ENCODE data around the gene MKLN1. TPM values are rescaled to one million over a fixed set of nuclear protein-coding genes. Genes with fewer than 3 reads are reported as not detected.
A peak's percentile ranks its signal among the peaks of the same experiment; 100 is the strongest.

MKLN1 gene
- total RNA-seq, 1 experiment from 2014 or later: 55.6 TPM

DNA sequence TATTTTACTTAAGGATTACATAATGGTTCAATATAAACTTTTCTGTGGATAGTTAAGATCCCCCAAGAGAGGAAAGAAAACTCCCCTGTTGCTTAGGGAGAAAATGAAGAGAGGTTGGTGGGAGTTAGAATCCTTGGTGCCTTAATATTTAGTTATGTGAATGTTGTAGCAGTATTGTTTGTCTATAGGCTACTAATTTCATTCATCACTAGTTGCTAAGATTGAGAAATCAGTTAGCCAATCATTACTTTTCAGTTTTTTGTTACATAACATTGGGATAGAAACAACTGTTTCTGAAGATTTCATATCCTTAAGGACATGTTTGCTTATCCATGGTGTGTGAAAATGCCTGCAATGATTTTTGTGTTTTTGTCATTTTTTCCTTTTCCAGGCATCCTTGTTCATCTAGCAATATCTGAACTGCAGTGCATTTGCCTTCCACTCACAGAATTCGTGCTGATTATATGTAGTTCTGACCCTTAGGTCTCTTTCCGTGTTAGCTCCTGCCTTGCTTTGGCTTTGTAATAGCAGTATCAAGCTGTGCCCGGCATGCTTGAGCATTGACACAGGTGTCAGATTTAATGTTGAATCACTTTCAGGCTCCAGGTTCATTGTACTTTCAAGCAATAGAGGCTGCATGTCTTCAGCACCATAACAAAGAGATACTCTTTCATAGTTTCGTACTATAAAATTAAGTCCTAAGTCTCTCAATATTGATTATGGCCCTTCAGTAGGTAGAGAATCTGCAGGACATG, 143.8 kb downstream of the MKLN1 start:
- DNase-seq (ENCODE audit: low read depth, low spot score): no peak
- in situ Hi-C loops (cut with HindIII; ENCODE audit: low pct_unique_long_range_greater_than_20kb, low sequenced_read_pairs): no loop called here

DNA sequence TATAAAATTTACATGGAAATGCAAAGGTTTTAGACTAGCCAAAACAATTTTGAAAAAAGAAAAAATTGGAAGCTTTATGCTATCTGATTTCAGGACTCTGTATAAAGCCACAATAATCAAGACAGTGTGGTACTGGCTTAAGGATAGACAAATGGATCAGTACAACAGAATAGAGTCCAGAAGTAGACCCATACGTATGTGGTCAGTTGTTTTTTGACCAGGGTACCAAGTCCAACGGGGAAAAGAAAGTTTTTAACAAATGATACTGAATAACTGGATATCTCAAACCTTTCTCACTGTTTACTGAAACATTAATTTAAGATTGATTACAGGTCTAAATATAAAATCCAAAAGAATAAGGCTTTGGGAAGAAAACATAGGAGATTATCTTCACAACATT, 149.1 kb downstream of the MKLN1 start:
- in situ Hi-C loops (cut with HindIII; ENCODE audit: low pct_unique_long_range_greater_than_20kb, low sequenced_read_pairs): no loop called here
- DNase-seq (ENCODE audit: low read depth, low spot score): no peak

DNA sequence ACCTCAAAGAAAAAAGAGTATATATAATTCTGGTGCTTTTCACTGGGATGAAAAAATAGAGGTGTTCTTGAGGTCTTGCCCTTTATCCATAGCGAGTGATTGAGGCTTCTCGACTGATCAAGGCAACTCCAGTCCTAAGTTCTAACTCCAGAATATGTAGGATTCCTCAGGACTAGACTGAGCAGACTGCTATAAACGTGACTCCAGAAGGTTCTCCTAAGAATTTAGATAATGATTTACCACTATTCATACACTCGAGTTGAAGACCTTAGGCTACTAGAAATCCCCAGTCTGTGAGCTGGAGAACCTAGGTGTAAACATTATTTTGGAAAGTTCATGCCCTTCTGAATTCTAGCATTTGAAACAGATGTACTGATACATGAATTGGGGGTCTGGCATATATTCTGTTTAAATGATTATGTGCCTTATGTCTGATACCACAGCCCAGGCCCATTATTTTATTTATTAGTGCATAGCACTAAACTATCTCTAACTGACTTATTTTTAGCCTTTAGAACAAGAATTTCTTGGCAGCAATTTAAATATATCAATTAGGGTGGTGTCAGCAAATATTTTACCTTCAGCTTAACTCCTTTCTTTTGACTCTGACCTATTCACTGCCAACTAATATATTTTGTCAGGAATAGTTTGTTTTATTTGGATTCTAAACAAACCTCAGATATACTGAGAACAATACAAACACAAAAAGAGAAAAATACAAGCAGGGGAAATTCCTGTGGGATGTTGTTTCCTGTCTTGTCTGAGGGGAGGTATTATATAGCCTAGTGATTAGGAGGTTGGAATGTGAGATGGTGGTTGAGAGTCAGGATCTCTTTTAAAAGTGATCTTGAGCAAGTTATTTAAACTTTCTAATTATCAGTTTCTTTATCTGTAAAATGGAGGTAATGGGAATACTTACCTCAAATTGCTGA, 153.0 kb downstream of the MKLN1 start:
- peak; percentile 34 for DNase-seq (ENCODE audit: low read depth, low spot score)
- in situ Hi-C loops (cut with HindIII; ENCODE audit: low pct_unique_long_range_greater_than_20kb, low sequenced_read_pairs): no loop called here

DNA sequence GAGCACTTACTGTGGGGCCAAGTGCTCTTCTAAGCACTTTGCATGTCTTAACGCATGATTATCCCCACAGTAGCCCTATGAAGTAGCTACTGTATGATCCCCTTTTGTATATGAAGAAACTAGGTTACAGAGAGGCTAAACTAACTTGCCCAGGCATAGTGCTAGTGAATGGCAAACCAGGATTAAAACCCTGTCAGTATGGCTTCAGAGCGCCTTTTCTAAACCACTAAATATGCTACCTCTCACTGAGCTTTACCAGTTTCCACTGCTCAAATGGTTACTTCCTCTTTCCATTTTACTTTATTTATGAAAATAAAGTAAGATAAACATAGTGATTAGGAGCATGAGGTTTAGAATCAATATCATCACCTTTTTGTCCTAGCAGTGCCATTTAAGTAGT, 155.1 kb downstream of the MKLN1 start:
- in situ Hi-C loops (cut with HindIII; ENCODE audit: low pct_unique_long_range_greater_than_20kb, low sequenced_read_pairs): no loop called here
- no peak for DNase-seq (ENCODE audit: low read depth, low spot score)

DNA sequence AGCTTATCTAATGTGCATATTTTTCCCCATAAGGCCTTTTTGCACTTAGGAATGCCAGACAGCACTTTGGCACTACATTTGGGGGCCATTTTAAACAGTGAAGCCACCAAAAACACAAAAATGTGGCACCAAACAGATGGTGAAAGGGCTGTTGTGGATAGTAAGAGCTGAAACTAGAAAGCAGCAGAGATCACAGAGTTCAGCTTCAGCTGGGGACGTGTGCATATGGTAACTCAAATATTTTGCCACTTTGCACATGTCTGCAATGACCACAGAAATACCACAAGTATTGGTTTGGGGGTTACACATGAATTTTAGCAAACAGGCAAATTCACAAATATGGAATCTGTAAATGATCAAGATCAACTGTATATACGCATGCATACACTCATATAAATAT, 155.9 kb downstream of the MKLN1 start:
- in situ Hi-C loops (cut with HindIII; ENCODE audit: low pct_unique_long_range_greater_than_20kb, low sequenced_read_pairs): no loop called here
- DNase-seq (ENCODE audit: low read depth, low spot score): no peak

DNA sequence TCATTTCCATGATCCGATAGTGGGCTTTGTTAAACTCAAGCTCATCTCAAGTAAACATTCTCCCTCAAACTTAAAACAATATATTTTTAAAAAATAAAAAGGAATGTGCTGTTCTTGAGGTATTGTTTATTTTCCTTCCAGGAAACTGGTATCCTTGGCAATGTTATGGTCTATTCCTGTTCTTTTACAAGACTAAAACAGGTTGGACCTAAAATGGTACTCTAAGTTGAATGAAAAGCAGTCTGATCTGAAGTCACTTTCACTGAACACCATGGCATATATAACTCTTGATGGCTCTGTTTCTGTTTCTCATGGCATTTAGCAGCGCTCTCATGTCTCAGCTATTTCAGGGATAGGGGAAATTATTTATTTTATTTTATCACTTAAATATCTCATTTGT, 158.7 kb downstream of the MKLN1 start:
- in situ Hi-C loops (cut with HindIII; ENCODE audit: low pct_unique_long_range_greater_than_20kb, low sequenced_read_pairs): no loop called here

DNA sequence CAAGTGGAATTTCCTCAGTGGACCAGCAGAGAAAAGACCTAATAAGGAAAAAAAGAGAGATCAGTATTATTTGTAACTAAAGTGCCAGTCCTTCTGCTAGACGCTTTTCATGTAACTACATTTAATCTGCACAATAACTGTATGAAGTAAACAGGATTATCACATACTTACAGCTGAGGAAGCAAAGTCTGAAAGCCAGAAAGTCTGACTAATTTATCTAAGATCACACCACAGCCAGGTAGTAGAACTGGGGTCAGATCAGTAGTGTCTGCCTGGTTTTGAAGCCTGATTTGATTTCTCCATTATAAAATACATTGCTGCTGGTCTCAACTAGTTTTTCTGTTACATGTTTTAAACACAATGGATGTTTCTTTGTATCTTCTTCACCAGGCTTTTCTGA, 159.5 kb downstream of the MKLN1 start:
- in situ Hi-C loops (cut with HindIII; ENCODE audit: low pct_unique_long_range_greater_than_20kb, low sequenced_read_pairs): no loop called here
- no peak for DNase-seq (ENCODE audit: low read depth, low spot score)

More for the DNA sequence above, 158.7 kb downstream of the MKLN1 start:
- DNase-seq (ENCODE audit: low read depth, low spot score): no peak

DNA sequence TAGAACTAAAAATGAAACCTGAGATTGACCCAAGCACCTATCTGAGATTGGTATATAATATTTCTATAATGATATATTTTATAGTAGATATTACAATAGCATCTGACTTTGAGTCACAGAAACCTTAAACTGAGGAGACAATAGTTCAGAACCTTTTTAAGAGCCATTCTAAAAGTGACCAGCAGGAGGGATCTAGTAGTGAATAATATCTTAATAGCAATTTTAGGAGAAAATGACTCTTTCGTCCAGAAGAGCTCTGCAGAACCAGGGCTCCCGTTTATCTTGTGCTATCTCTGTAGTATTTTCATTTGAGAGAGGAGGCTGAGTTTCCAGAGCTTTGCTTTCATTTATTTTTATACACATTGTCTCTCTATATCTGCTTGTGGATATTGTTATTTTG, 160.7 kb downstream of the MKLN1 start:
- in situ Hi-C loops (cut with HindIII; ENCODE audit: low pct_unique_long_range_greater_than_20kb, low sequenced_read_pairs): no loop called here
- DNase-seq (ENCODE audit: low read depth, low spot score): peak; percentile 33

DNA sequence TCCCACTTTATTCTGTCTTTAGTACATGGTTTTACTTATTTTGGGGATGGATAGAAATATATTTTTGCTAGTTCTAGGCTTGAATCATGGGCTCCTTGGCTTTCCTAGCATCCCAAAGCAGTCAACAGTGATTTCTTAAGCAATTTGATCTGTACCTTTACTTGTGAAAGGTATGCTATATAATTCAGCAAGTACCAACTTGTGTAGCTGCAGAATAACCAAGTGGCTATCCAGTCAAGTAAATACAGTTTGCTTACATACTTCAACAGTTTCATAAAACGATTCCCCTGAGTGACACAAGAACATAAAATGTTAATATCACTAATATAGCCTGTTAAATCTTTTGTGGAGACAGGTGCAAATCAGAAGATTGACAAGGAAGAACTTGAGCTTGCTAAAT, 161.5 kb downstream of the MKLN1 start:
- in situ Hi-C loops (cut with HindIII; ENCODE audit: low pct_unique_long_range_greater_than_20kb, low sequenced_read_pairs): no loop called here

DNA sequence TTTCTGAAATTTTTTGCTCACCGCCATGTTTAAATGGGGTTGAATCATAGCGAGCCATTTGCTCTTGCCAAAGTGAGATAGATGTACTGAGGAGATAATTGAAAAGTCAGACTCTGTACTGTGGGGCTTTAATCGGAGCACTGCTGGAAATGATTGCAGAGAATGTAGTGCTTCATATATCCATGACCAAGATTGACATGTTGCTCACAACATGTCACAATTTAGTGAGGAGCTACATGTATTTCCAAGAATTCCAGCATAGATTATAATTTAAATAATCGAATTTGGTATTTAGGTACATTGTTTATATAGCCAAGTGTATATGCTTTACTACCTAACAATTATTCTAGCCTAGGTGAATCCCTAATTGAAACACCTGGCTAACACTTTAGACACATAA, 162.2 kb downstream of the MKLN1 start:
- in situ Hi-C loops (cut with HindIII; ENCODE audit: low pct_unique_long_range_greater_than_20kb, low sequenced_read_pairs): no loop called here

More for the DNA sequence above, 161.5 kb downstream of the MKLN1 start:
- no peak for DNase-seq (ENCODE audit: low read depth, low spot score)

DNA sequence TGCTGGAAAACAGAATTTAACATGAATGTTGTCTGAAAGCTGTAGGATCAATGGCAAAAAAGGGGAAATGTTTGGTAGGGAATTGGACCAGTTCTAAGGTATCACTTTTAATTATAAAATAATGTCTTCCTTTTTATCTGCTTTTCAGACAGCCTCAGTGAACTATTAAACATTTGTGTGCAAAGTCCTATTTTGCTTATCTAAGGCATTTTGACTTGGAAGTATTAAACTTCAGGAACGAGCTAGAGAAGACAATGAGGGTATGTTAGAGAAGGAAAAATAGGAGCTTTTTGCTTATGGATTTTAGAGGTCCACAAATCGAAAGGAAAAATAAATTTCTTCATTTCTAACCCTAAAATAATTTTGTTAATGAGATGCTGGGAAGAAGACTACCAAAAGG, 165.4 kb downstream of the MKLN1 start:
- in situ Hi-C loops (cut with HindIII; ENCODE audit: low pct_unique_long_range_greater_than_20kb, low sequenced_read_pairs): no loop called here
- DNase-seq (ENCODE audit: low read depth, low spot score): no peak

More for the DNA sequence above, 162.2 kb downstream of the MKLN1 start:
- no peak for DNase-seq (ENCODE audit: low read depth, low spot score)

DNA sequence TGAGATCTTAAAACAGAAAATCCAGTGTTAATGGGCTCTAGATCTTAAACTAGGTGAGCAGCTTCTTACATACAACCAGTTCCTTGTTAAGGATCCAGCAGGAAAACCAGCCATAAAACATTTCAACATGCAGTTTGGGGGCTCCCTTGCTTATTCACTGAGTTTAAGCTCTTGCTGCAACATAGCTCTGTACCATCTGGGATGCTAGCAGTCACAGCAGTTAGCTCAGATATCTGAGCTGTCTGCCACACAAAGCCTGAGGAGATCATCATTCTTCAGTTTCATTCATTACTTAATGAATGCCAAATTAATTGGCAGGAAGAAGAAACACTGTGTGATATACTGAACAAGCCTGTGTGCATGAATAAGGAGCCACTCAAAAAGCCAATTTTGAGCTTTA, 165.9 kb downstream of the MKLN1 start:
- no peak for DNase-seq (ENCODE audit: low read depth, low spot score)
- in situ Hi-C loops (cut with HindIII; ENCODE audit: low pct_unique_long_range_greater_than_20kb, low sequenced_read_pairs): no loop called here

DNA sequence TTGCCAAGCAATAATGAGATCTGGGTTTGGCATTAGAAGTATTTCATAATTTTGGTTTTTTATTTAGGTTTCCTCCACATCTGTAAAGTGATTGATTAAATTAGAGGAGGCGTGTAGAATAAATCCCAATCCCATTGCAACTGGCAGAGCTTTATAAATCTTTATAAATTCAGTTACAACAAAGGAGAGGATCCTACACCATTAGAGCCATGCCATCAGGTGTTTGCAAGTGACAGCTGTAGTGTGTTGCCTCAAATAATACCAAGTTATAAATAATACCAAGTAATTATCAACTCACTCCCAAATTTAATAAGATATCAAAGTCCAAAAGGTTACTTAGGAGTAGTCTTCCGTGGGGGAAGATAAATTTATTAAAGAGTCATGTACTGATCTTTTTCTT, 166.5 kb downstream of the MKLN1 start:
- no peak for DNase-seq (ENCODE audit: low read depth, low spot score)
- in situ Hi-C loops (cut with HindIII; ENCODE audit: low pct_unique_long_range_greater_than_20kb, low sequenced_read_pairs): no loop called here

DNA sequence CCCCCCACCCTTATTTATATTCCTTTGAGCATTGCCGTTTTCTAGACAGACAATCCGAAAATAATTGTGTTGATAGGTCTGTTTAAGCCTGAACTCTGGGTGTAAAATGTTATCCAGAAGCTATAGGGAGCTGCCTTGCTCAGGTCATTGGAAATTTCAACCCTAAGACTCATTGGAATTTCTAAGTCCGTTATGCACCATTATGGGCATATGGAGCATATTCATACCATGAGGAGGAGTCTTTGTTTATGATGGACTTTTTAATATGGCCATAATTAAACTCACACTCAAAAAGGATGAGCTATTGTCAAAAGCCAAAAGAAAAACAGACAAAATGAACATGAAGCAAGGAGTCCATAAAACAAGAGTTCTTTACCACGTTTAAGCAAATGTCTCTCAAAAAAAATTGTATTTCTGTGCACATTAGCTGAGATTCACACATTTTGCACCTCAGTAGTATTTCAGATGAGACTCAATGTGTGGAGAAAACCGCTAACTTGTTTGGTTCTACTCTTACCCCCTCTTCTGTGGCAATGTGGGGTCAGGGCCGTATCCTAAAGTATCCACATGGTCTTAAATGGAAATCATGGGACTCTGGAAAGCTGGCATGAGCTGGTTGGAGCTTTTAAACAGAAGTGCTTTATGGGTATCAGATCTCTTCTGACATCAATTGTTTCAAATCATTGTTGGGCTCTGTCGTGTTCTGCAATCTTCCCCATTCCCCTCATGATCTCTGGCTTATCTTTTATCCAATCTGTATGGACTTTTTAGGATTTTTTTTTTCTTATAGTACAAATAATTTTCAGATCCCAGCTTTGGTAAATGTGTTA, 168.2 kb downstream of the MKLN1 start:
- in situ Hi-C loops (cut with HindIII; ENCODE audit: low pct_unique_long_range_greater_than_20kb, low sequenced_read_pairs): no loop called here
- no peak for DNase-seq (ENCODE audit: low read depth, low spot score)

DNA sequence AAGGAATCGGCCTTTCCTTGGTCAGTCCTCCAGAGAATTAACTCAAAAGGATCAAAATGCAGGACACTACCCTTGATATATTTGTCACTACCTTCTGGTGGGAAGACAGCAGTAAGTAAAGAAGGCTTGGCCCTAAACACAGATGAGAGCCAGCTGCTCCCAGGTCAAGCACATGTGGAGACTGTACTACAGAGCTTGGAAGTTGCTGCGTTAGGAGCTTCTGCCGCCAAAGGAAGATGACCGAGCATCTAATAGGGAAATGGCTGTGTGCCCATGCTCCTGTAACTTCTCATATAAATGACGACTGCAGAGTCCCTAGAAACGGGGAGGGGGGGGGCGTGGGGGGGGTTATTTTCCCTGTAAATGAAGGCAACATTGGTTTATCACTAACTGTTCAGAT, 169.8 kb downstream of the MKLN1 start:
- in situ Hi-C loops (cut with HindIII; ENCODE audit: low pct_unique_long_range_greater_than_20kb, low sequenced_read_pairs): no loop called here
- no peak for DNase-seq (ENCODE audit: low read depth, low spot score)

DNA sequence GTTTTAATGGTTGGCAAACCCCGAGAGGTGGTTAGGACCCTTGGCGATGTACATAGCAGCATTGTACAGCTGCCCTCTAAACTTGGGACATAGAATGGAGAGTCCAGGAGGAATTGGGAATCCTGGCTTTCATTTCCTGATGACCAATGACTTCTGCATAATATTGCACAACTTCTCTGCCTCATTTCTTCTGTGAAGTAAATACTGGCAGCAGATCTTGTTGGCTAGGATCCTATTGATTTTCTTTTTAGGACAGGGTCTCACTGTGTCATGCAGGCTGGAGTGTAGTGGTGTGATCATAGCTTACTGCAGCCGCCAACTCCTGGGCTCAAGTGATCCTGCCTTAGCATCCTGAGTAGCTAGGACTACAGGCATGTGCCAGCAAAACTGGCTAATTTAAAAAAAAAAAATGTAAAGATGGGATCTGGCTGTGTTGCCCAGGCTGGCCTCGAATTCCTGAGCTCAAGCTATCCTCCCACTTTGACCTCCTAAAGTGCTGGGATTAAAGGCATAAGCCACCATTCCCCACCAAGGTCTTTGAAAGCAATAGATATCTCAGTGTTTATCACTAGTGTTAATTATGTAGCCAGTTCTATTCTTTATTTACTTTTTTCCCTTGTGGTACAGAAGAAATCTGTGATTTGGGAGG, 170.7 kb downstream of the MKLN1 start:
- in situ Hi-C loops (cut with HindIII; ENCODE audit: low pct_unique_long_range_greater_than_20kb, low sequenced_read_pairs): no loop called here

DNA sequence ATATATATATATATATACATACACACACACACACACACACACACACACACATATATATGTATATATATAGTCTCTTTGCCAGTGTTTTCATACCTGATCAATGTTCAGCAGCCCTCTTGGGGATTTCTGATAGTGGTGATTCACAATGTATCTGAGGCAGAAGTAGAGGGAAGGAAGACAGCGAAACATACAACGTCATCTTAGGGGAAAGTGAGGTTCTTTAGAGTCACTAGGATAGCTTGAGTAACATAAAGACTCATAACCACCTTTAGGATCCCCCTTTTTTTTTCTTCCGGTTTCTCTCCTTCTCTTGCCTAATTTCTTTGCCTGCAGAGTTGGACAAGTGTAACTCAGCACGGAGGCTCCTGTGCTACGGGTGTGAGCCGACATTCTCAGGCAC, 172.1 kb downstream of the MKLN1 start:
- no peak for DNase-seq (ENCODE audit: low read depth, low spot score)
- in situ Hi-C loops (cut with HindIII; ENCODE audit: low pct_unique_long_range_greater_than_20kb, low sequenced_read_pairs): no loop called here

More for the DNA sequence above, 170.7 kb downstream of the MKLN1 start:
- DNase-seq (ENCODE audit: low read depth, low spot score): no peak
